Hepatocyte (in vitro differentiated cells): ENCODE data around the gene RAD50. TPM values are rescaled to one million over a fixed set of nuclear protein-coding genes. Genes with fewer than 3 reads are reported as not detected.

ENCODE experiments used
- DNase-seq: peaks from one replicate; pipeline ENCODE4 v3.0.0-alpha.2; 2016; ENCODE audit warnings: low spot score
- H2AFZ ChIP-seq: fragments of 200-600 bp; sonication (generic); 2 replicates; pipeline ENCODE4 v1.6.0; 2016; ENCODE audit warnings: antibody characterized with exemption, mild to moderate bottlenecking
- H3K27ac ChIP-seq: fragments of 200-600 bp; sonication (generic); 2 replicates; pipeline ENCODE4 v1.5.1; 2016; ENCODE audit warnings: mild to moderate bottlenecking
- H3K27me3 ChIP-seq: fragments of 200-600 bp; sonication (generic); 2 replicates; pipeline ENCODE4 v1.6.1; 2016
- H3K36me3 ChIP-seq: fragments of 200-600 bp; sonication (generic); replicated peaks from 2 replicates; pipeline ENCODE4 v1.5.1; 2016; ENCODE audit warnings: low read depth; ENCODE audit not compliant: insufficient read depth
- H3K4me1 ChIP-seq: fragments of 200-600 bp; sonication (generic); 2 replicates; pipeline ENCODE4 v1.5.1; 2016; ENCODE audit warnings: mild to moderate bottlenecking, moderate library complexity; ENCODE audit not compliant: insufficient read depth
- H3K4me2 ChIP-seq: fragments of 200-600 bp; sonication (generic); 2 replicates; pipeline ENCODE4 v1.6.0; 2016
- H3K4me3 ChIP-seq: fragments of 200-600 bp; sonication (generic); 2 replicates; pipeline ENCODE4 v1.5.1; 2016; ENCODE audit warnings: mild to moderate bottlenecking
- H3K79me2 ChIP-seq: fragments of 200-600 bp; sonication (generic); 2 replicates; pipeline ENCODE4 v1.6.0; 2017; ENCODE audit warnings: mild to moderate bottlenecking
- H3K9me2 ChIP-seq: fragments of 200-600 bp; sonication (generic); replicated peaks from 2 replicates; pipeline ENCODE4 v1.6.0; 2017; ENCODE audit warnings: mild to moderate bottlenecking; ENCODE audit not compliant: insufficient read depth
- H3K9me3 ChIP-seq: fragments of 200-600 bp; sonication (generic); 2 replicates; pipeline ENCODE4 v1.5.1; 2016; ENCODE audit warnings: low read depth, mild to moderate bottlenecking
- H4K20me1 ChIP-seq: fragments of 200-600 bp; sonication (generic); 2 replicates; pipeline ENCODE4 v1.6.0; 2016; ENCODE audit warnings: mild to moderate bottlenecking; ENCODE audit not compliant: insufficient read depth, poor library complexity, severe bottlenecking
- CTCF ChIP-seq: fragments of 200-600 bp; sonication (generic); IDR thresholded peaks from 2 replicates; pipeline ENCODE4 v1.5.1; 2016; ENCODE audit warnings: antibody characterized with exemption, mild to moderate bottlenecking; ENCODE audit not compliant: poor library complexity
- EZH2 ChIP-seq: fragments of 200-600 bp; sonication (generic); IDR thresholded peaks from 2 replicates; pipeline ENCODE4 v1.6.1; 2016; ENCODE audit warnings: antibody characterized with exemption, mild to moderate bottlenecking, borderline replicate concordance
- EZH2phosphoT487 ChIP-seq: fragments of 200-600 bp; sonication (generic); IDR thresholded peaks from one replicate; pipeline ENCODE4 v1.6.1; 2018; ENCODE audit warnings: antibody characterized with exemption, mild to moderate bottlenecking, low read depth, moderate library complexity; ENCODE audit not compliant: unreplicated experiment, severe bottlenecking
- WGBS: methylation state at CpG from one replicate; pipeline ENCODE4 v1.1.6; 2016; ENCODE audit warnings: low lambda C conversion rate; ENCODE audit errors: missing lambda C conversion rate; 5-methylcytosine and 5-hydroxymethylcytosine counted together
- polyA plus RNA-seq: library from polyadenylated mRNA; unstranded; fragments of >200 nt; fragmentation: Nextera tagmentation; extraction: Ambion mirVana; gene quantifications from 2 replicates; pipeline ENCODE4 v1.2.1, GENCODE V29; 2016
- total RNA-seq: library from RNA; depleted of rRNA; stranded (reverse); fragments of >200 nt; gene quantifications from 2 replicates; pipeline ENCODE4 v1.2.3, GENCODE V29; 2014

RAD50 gene
- total and polyA plus RNA-seq, 2 experiments from 2014 or later: 27.0 to 28.1 TPM

GRCh38 chr5:132528021-132528420, 28.8 kb upstream of the RAD50 start:
- H4K20me1 ChIP-seq: no peaks in the 10 kb centered on the region
- DNase-seq: no peak
- no peaks in the 10 kb centered on the region for H3K36me3 ChIP-seq
- no peak overlapping the region for H3K4me3 ChIP-seq
- TF ChIP-seq EZH2 (no peak), CTCF (no peak), EZH2phosphoT487 (no peak)
- H3K9me2 ChIP-seq: no peaks in the 10 kb centered on the region
- no peak overlapping the region for H2AFZ ChIP-seq
- H3K79me2 ChIP-seq: no peaks in the 10 kb centered on the region
- no peak overlapping the region for H3K27ac ChIP-seq
- H3K27me3 ChIP-seq: peaks cover 5% of the 10 kb centered on the region
- WGBS: 100% methylated on average over 2 of the region's 2 CpGs
- no peak overlapping the region for H3K4me2 ChIP-seq
- no peaks in the 10 kb centered on the region for H3K9me3 ChIP-seq
- no peaks in the 10 kb centered on the region for H3K4me1 ChIP-seq

- no peak for TF ChIP-seq EZH2phosphoT487
- no peak for TF ChIP-seq EZH2
- TF ChIP-seq CTCF: no peak
- no peak overlapping the region for H2AFZ ChIP-seq
Measured at GRCh38 chr5:132528866-132529634, 27.7 kb upstream of the RAD50 start.

GRCh38 chr5:132530946-132531345, 25.8 kb upstream of the RAD50 start:
- H3K4me1 ChIP-seq: no peaks in the 10 kb centered on the region
- no peak overlapping the region for H3K4me3 ChIP-seq
- no peaks in the 10 kb centered on the region for H4K20me1 ChIP-seq
- H3K4me2 ChIP-seq: no peak overlapping the region
- 85% methylated on average over 4 of the region's 4 CpGs for WGBS
- no peak overlapping the region for H2AFZ ChIP-seq
- H3K27ac ChIP-seq: no peak overlapping the region
- TF ChIP-seq CTCF: no peak
- no peak for TF ChIP-seq EZH2
- no peaks in the 10 kb centered on the region for H3K9me3 ChIP-seq
- H3K9me2 ChIP-seq: no peaks in the 10 kb centered on the region
- no peak for DNase-seq
- no peaks in the 10 kb centered on the region for H3K79me2 ChIP-seq
- H3K27me3 ChIP-seq: peaks cover 10% of the 10 kb centered on the region
- H3K36me3 ChIP-seq: no peaks in the 10 kb centered on the region

More at GRCh38 chr5:132528866-132529634, 27.7 kb upstream of the RAD50 start:
- Histone ChIP-seq H4K20me1 (no peaks in the 10 kb centered on the region), H3K27me3 (peaks cover 5% of the 10 kb centered on the region), H3K27ac (no peak overlapping the region), H3K79me2 (no peaks in the 10 kb centered on the region), H3K4me2 (no peak overlapping the region), H3K4me3 (no peak overlapping the region), H3K36me3 (no peaks in the 10 kb centered on the region), H3K9me2 (no peaks in the 10 kb centered on the region), H3K4me1 (no peaks in the 10 kb centered on the region), H3K9me3 (no peaks in the 10 kb centered on the region)
- 75% methylated on average over 6 of the region's 6 CpGs for WGBS
- no peak for DNase-seq
